WTC11 (cell line): ENCODE measurements around the gene CD8B. TPM values are rescaled to one million over a fixed set of nuclear protein-coding genes. Genes with fewer than 3 reads are reported as not detected.

ENCODE experiments used
- ATAC-seq: fragments of 200-7000 bp; cut with Tn5 transposase; 2 replicates; pipeline ENCODE4 v1.10.0; 2021; ENCODE audit warnings: mild to moderate bottlenecking, moderate library complexity
- CTCF ChIA-PET: fragments of 300-600 bp; sonication (Branson Sonifier 250); formaldehyde crosslinking; loops from one replicate; lab custom pipeline; 2021; ENCODE audit warnings: antibody characterized with exemption; lab: Charles Lee
- POLR2A ChIA-PET: fragments of 350-600 bp; sonication (Branson Sonifier 250); formaldehyde crosslinking; loops from one replicate; lab custom pipeline; 2021; ENCODE audit warnings: antibody characterized with exemption; lab: Charles Lee
- DNase-seq: peaks from one replicate; pipeline ENCODE4 v3.0.0; 2021; ENCODE audit warnings: low spot score
- H3K27ac Mint-ChIP-seq: 2 replicates; pipeline ENCODE4 v1.8.0; 2021; ENCODE audit warnings: mixed read lengths
- H3K27me3 Mint-ChIP-seq: 2 replicates; pipeline ENCODE4 v1.8.0; 2021; ENCODE audit warnings: low read depth, mild to moderate bottlenecking, moderate library complexity, mixed read lengths
- H3K36me3 Mint-ChIP-seq: 2 replicates; pipeline ENCODE4 v1.8.0; 2021; ENCODE audit warnings: mixed read lengths
- H3K4me1 Mint-ChIP-seq: 2 replicates; pipeline ENCODE4 v1.8.0; 2022; ENCODE audit warnings: mixed read lengths
- H3K4me3 Mint-ChIP-seq: 2 replicates; pipeline ENCODE4 v1.8.0; 2021; ENCODE audit warnings: mild to moderate bottlenecking, moderate library complexity, mixed read lengths
- H3K9me3 Mint-ChIP-seq: 2 replicates; pipeline ENCODE4 v1.8.0; 2021; ENCODE audit warnings: mixed read lengths
- ARID4B ChIP-seq: sonication (generic); formaldehyde crosslinking; IDR thresholded peaks from 2 replicates; pipeline ENCODE4 v1.8.0; 2023; ENCODE audit warnings: missing genetic modification reagents, mild to moderate bottlenecking, borderline replicate concordance
- ATF3 ChIP-seq: sonication (generic); formaldehyde crosslinking; conservative IDR thresholded peaks from 2 replicates; pipeline ENCODE4 v1.8.1; 2022; ENCODE audit warnings: mild to moderate bottlenecking, missing genetic modification reagents
- E2F1 ChIP-seq: sonication (generic); formaldehyde crosslinking; IDR thresholded peaks from 2 replicates; pipeline ENCODE4 v1.8.0; 2022; ENCODE audit warnings: mild to moderate bottlenecking, missing genetic modification reagents
- EMX1 ChIP-seq: fragments of 250-450 bp; sonication (Bioruptor Pico); IDR thresholded peaks from 2 replicates; pipeline ENCODE4 v1.8.0; 2021; ENCODE audit warnings: mild to moderate bottlenecking
- ETV6 ChIP-seq: sonication (generic); formaldehyde crosslinking; IDR thresholded peaks from 2 replicates; pipeline ENCODE4 v1.8.1; 2022; ENCODE audit warnings: mild to moderate bottlenecking, missing genetic modification reagents
- FOXJ3 ChIP-seq: sonication (generic); formaldehyde crosslinking; IDR thresholded peaks from 2 replicates; pipeline ENCODE4 v1.9.0; 2021; ENCODE audit warnings: missing genetic modification reagents, mild to moderate bottlenecking, borderline replicate concordance
- MAX ChIP-seq: sonication (generic); formaldehyde crosslinking; IDR thresholded peaks from 2 replicates; pipeline ENCODE4 v1.8.0; 2022; ENCODE audit warnings: mild to moderate bottlenecking, missing genetic modification reagents
- MLX ChIP-seq: sonication (generic); formaldehyde crosslinking; IDR thresholded peaks from 2 replicates; pipeline ENCODE4 v1.8.1; 2023; ENCODE audit warnings: mild to moderate bottlenecking, missing genetic modification reagents, moderate library complexity
- PRDM15 ChIP-seq: sonication (generic); formaldehyde crosslinking; IDR thresholded peaks from 2 replicates; pipeline ENCODE4 v1.8.0; 2022; ENCODE audit warnings: missing genetic modification reagents
- PRRX2 ChIP-seq: fragments of 250-450 bp; sonication (Bioruptor Pico); IDR thresholded peaks from 2 replicates; pipeline ENCODE4 v1.8.0; 2021; ENCODE audit warnings: mild to moderate bottlenecking
- RORB ChIP-seq: fragments of 250-450 bp; sonication (Bioruptor Pico); IDR thresholded peaks from 2 replicates; pipeline ENCODE4 v1.9.0; 2021; ENCODE audit warnings: mild to moderate bottlenecking
- TP53 ChIP-seq: sonication (generic); formaldehyde crosslinking; IDR thresholded peaks from 2 replicates; pipeline ENCODE4 v1.8.1; 2023; ENCODE audit warnings: mild to moderate bottlenecking, missing genetic modification reagents
- ZMAT4 ChIP-seq: fragments of 250-450 bp; sonication (Bioruptor Pico); IDR thresholded peaks from 2 replicates; pipeline ENCODE4 v1.9.0; 2021; ENCODE audit warnings: mild to moderate bottlenecking
- ZNF121 ChIP-seq: sonication (generic); formaldehyde crosslinking; IDR thresholded peaks from 2 replicates; pipeline ENCODE4 v1.8.0; 2023; ENCODE audit warnings: missing genetic modification reagents
- ZNF232 ChIP-seq: sonication (generic); formaldehyde crosslinking; IDR thresholded peaks from 2 replicates; pipeline ENCODE4 v1.8.0; 2022; ENCODE audit warnings: mild to moderate bottlenecking, missing genetic modification reagents
- ZNF317 ChIP-seq: sonication (generic); formaldehyde crosslinking; IDR thresholded peaks from 2 replicates; pipeline ENCODE4 v1.8.1; 2023; ENCODE audit warnings: low read depth, mild to moderate bottlenecking, moderate library complexity, missing genetic modification reagents, borderline replicate concordance
- ZNF532 ChIP-seq: fragments of 250-450 bp; sonication (Bioruptor Pico); IDR thresholded peaks from 2 replicates; pipeline ENCODE4 v1.9.0; 2021; ENCODE audit warnings: mild to moderate bottlenecking, borderline replicate concordance
- total RNA-seq: library from RNA; stranded (reverse); gene quantifications from 3 replicates; pipeline ENCODE4 v1.2.3, GENCODE V29; 2021

Gene CD8B
- total RNA-seq, 1 experiment from 2014 or later, result 0.70 TPM

- ChIA-PET POLR2A (no interaction called here), CTCF (no interaction called here)
- H3K27ac Mint-ChIP-seq, result no peak overlapping the region
- TF ChIP-seq ETV6 (no peak), ZNF121 (CRISPR knock-in tag) (no peak), ARID4B (CRISPR knock-in tag) (no peak), TP53 (no peak), EMX1 (no peak), ZMAT4 (CRISPR knock-in tag) (no peak), ZNF532 (no peak), PRRX2 (CRISPR knock-in tag) (no peak), RORB (CRISPR knock-in tag) (no peak), MAX (CRISPR knock-in tag) (no peak), ATF3 (CRISPR knock-in tag) (no peak), ZNF317 (CRISPR knock-in tag) (no peak), E2F1 (CRISPR knock-in tag) (no peak), FOXJ3 (CRISPR knock-in tag) (no peak), MLX (CRISPR knock-in tag) (no peak), PRDM15 (CRISPR knock-in tag) (no peak), ZNF232 (CRISPR knock-in tag) (no peak)
- no peak for ATAC-seq
- H3K4me1 Mint-ChIP-seq, result peaks cover 20% of the 10 kb centered on the region
- peak overlapping the region; percentile 64 for H3K4me3 Mint-ChIP-seq
- H3K27me3 Mint-ChIP-seq, result peaks cover 81% of the 10 kb centered on the region
- no peaks in the 10 kb centered on the region for H3K36me3 Mint-ChIP-seq
- peak; percentile 23 for DNase-seq
- no peaks in the 10 kb centered on the region for H3K9me3 Mint-ChIP-seq
Measured at GRCh38 chr2:86789687-86790133, 72.0 kb downstream of the CD8B start.
